Left lung (tissue), 10 donors: ENCODE results near the gene GPC3. TPM values are rescaled to one million over a fixed set of nuclear protein-coding genes. Genes with fewer than 3 reads are reported as not detected.

Experiments used
- ATAC-seq: fragments of 200-7000 bp; cut with Tn5 transposase; one replicate; pipeline ENCODE4 v1.9.1; 2020; ENCODE audit warnings: moderate library complexity
- DNase-seq, 4 donors: peaks; one replicate each; pipeline ENCODE4 v3.0.0-alpha.2; 2013 to 2020
- H3K27ac ChIP-seq, 2 donors: fragments of 200-600 bp; sonication (generic) in 1 of 2; one replicate each; pipeline versions ENCODE4 v1.5.0 to v1.8.0; 2020 to 2021
- H3K27me3 ChIP-seq, 2 donors: fragments of 200-600 bp; sonication (generic) in 1 of 2; one replicate each; pipeline versions ENCODE4 v1.5.0 to v1.8.0; 2020 to 2021
- H3K36me3 ChIP-seq, 2 donors: fragments of 200-600 bp; sonication (generic) in 1 of 2; one replicate each; pipeline versions ENCODE4 v1.5.0 to v1.8.0; 2020 to 2021
- H3K4me1 ChIP-seq, 2 donors: fragments of 200-600 bp; one replicate each; pipeline ENCODE4 v1.8.0; 2021
- H3K4me3 ChIP-seq, 2 donors: fragments of 200-600 bp; sonication (generic) in 1 of 2; one replicate each; pipeline versions ENCODE4 v1.5.0 to v1.8.0; 2020 to 2021; ENCODE audit warnings: mild to moderate bottlenecking in 1 of 2
- H3K9me3 ChIP-seq, 2 donors: fragments of 200-600 bp; sonication (generic) in 1 of 2; one replicate each; pipeline versions ENCODE4 v1.5.0 to v1.8.0; 2020 to 2021
- CTCF ChIP-seq, 2 donors: fragments of 200-600 bp; sonication (generic) in 1 of 2; IDR thresholded peaks; one replicate each; pipeline versions ENCODE4 v1.5.0 to v1.8.0; 2021; ENCODE audit warnings: antibody characterized with exemption in 2 of 2
- intact Hi-C, 2 donors: fragments of 100-400 bp; cut with DNase I; formaldehyde crosslinking; loops; one replicate each; pipeline versions ENCODE4 v1.11.2 to v1.14.2; 2022
- polyA plus RNA-seq, 6 donors: library from polyadenylated mRNA; unstranded; fragments of 120-200 nt; gene quantifications; one replicate each; pipeline ENCODE4 v1.2.1, GENCODE V29; 2013; ENCODE audit not compliant: insufficient read length in 6 of 6
- total RNA-seq, 2 donors: library from RNA; stranded (reverse); fragmentation: NEBNext Ultra II Directional; extraction: Animal tissue kit (Norgen Biotek cat#: 25700); gene quantifications; one replicate each; pipeline ENCODE4 v1.2.1, GENCODE V29; 2021
- donor health status: DM: no; HTN: yes; CAD: no.
- donor health status: DM: no; HTN: no; CAD: no.

Gene GPC3
- total and polyA plus RNA-seq, 8 donors: 42.1 to 581 (median 448) TPM

DNA sequence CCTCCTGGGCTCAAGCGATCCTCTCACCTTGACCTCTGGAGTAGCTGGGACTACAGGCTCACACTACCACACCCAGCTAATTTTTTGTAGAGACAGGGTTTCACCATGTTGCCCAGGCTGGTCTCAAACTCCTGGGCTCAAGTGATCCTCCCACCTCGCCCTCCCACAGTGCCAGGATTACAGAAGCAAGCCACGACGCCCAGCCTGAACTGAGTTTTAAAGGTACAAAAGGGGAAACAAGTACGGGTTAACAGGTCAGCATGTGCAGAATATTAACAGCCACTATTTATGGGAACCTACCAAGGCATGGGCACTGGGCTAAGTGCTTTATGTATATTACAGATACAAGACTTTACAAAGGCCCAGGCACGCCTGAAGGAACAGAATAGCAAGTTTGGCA is 405.8 kb downstream of the GPC3 start:
- Histone ChIP-seq H3K9me3 (no peaks in the 10 kb centered on the region), H3K27ac (no peak overlapping the region), H3K27me3 (no peaks in the 10 kb centered on the region), H3K36me3 (no peaks in the 10 kb centered on the region), H3K4me3 (no peak overlapping the region), H3K4me1 (no peaks in the 10 kb centered on the region)
- no peak for DNase-seq
- no peak for TF ChIP-seq CTCF (IDR thresholded peaks at IDR 0.05)
- intact Hi-C loops: no loop called here
- ATAC-seq: no peak

DNA sequence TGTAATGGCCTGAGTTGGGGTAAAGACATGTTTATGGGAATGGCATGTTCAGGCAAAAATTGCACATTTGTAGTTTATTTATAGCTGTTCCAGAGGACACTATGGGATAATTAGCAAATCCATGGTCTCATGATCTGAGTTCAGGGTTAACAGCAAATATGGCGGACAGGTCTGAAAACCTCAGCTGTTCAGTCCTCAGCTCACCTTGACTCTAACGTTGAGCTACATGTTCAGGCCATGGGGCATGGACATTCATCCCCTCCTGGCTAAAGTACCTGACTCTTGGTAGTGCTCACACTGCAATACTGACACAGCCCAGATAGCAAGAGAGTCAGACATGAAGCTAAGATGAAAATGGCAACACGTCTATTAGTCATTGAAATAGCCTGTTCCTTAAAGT is 408.5 kb downstream of the GPC3 start:
- no peak for ATAC-seq

GRCh38 chrX:133575501-133576136 is 409.8 kb downstream of the GPC3 start:
- Histone ChIP-seq H3K36me3 (no peaks in the 10 kb centered on the region), H3K4me1 (no peaks in the 10 kb centered on the region), H3K27me3 (no peaks in the 10 kb centered on the region), H3K27ac (no peak overlapping the region), H3K9me3 (peaks cover 0 to 4% of the 10 kb centered on the region in 2 donors), H3K4me3 (no peak overlapping the region)
- ATAC-seq (no peak), DNase-seq (no peak)
- intact Hi-C loops: no loop called here
- no peak for TF ChIP-seq CTCF (IDR thresholded peaks at IDR 0.05)

More for the DNA sequence above, 408.5 kb downstream of the GPC3 start:
- peaks cover 0 to 4% of the 10 kb centered on the region in 2 donors for H3K9me3 ChIP-seq
- no peak overlapping the region for H3K27ac ChIP-seq
- H3K36me3 ChIP-seq: no peaks in the 10 kb centered on the region
- no peaks in the 10 kb centered on the region for H3K4me1 ChIP-seq
- no peak for TF ChIP-seq CTCF (IDR thresholded peaks at IDR 0.05)
- intact Hi-C loops: no loop called here
- H3K4me3 ChIP-seq: no peak overlapping the region
- no peaks in the 10 kb centered on the region for H3K27me3 ChIP-seq
- no peak for DNase-seq

DNA sequence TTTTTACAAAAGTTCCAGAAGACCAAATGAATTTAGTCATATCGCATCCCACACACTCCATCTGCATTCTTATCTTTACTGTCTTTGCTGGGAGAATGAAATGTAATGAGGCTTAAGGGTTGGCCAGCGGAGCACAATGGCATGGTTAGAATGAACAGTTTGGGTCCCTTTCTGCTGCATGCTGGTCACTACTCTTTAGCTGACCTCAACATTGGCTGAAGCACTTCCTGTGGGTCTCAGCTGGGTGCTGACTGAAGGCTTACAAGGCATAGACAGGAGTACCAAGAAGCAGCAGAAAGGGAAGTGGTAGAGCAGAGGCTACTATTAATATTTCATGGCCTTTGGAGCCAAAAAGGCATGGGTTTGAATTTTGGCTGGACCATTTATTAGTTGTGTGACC is 410.7 kb downstream of the GPC3 start:
- intact Hi-C loops: no loop called here
- Histone ChIP-seq H3K4me3 (no peak overlapping the region), H3K36me3 (no peaks in the 10 kb centered on the region), H3K27me3 (no peaks in the 10 kb centered on the region), H3K9me3 (peaks cover 0 to 4% of the 10 kb centered on the region in 2 donors), H3K4me1 (no peaks in the 10 kb centered on the region), H3K27ac (no peak overlapping the region)
- TF ChIP-seq CTCF (IDR thresholded peaks at IDR 0.05): no peak
- ATAC-seq (no peak), DNase-seq (no peak)

GRCh38 chrX:133570549-133570948 is 414.8 kb downstream of the GPC3 start:
- intact Hi-C loops: no loop called here
- ATAC-seq (no peak), DNase-seq (no peak)
- Histone ChIP-seq H3K4me1 (no peaks in the 10 kb centered on the region), H3K9me3 (peaks cover 0 to 4% of the 10 kb centered on the region in 2 donors), H3K4me3 (no peak overlapping the region), H3K27ac (no peak overlapping the region), H3K36me3 (no peaks in the 10 kb centered on the region), H3K27me3 (no peaks in the 10 kb centered on the region)
- no peak for TF ChIP-seq CTCF (IDR thresholded peaks at IDR 0.05)
